ENCODE data around the gene SCAF1. TPM values are rescaled to one million over a fixed set of nuclear protein-coding genes. Genes with fewer than 3 reads are reported as not detected.

The SCAF1 gene, protein sequence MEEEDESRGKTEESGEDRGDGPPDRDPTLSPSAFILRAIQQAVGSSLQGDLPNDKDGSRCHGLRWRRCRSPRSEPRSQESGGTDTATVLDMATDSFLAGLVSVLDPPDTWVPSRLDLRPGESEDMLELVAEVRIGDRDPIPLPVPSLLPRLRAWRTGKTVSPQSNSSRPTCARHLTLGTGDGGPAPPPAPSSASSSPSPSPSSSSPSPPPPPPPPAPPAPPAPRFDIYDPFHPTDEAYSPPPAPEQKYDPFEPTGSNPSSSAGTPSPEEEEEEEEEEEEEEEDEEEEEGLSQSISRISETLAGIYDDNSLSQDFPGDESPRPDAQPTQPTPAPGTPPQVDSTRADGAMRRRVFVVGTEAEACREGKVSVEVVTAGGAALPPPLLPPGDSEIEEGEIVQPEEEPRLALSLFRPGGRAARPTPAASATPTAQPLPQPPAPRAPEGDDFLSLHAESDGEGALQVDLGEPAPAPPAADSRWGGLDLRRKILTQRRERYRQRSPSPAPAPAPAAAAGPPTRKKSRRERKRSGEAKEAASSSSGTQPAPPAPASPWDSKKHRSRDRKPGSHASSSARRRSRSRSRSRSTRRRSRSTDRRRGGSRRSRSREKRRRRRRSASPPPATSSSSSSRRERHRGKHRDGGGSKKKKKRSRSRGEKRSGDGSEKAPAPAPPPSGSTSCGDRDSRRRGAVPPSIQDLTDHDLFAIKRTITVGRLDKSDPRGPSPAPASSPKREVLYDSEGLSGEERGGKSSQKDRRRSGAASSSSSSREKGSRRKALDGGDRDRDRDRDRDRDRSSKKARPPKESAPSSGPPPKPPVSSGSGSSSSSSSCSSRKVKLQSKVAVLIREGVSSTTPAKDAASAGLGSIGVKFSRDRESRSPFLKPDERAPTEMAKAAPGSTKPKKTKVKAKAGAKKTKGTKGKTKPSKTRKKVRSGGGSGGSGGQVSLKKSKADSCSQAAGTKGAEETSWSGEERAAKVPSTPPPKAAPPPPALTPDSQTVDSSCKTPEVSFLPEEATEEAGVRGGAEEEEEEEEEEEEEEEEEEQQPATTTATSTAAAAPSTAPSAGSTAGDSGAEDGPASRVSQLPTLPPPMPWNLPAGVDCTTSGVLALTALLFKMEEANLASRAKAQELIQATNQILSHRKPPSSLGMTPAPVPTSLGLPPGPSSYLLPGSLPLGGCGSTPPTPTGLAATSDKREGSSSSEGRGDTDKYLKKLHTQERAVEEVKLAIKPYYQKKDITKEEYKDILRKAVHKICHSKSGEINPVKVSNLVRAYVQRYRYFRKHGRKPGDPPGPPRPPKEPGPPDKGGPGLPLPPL
- total RNA-seq (2016; rRNA removed; fragmentation: Illumina TruSeq; extraction: Trizol) (4.8 and 6.1 TPM in 2 replicates), polyA plus RNA-seq (2011; rRNA removed) (3.3 and 4.3 TPM in 2 replicates), polyA minus RNA-seq (2011; rRNA and poly(A)+ RNA removed; ENCODE audit: low replicate concordance) (5.4 and 5.7 TPM in 2 replicates), Bru-seq, nascent RNA (percentile 65 among the genes with signal in this experiment), BruChase-seq, experiment 1, labeled RNA remaining after a 6-hour chase (percentile 77 among the genes with signal in this experiment), BruChase-seq, experiment 2, labeled RNA remaining after a 2-hour chase (percentile 71 among the genes with signal in this experiment)
- total RNA-seq (2016; cell fraction: cytosol; rRNA removed; fragmentation: Illumina TruSeq; extraction: Trizol; ENCODE audit: low read depth) = 1.3 and 1.4 TPM in 2 replicates
- total RNA-seq (2016; cell fraction: insoluble cytoplasmic fraction; rRNA removed; fragmentation: Illumina TruSeq; extraction: Trizol) = 3.2 and 6.2 TPM in 2 replicates
- total RNA-seq (2016; cell fraction: membrane; rRNA removed; fragmentation: Illumina TruSeq; extraction: Trizol) = 4.5 and 5.4 TPM in 2 replicates
- 6.5 and 7.3 TPM in 2 replicates for total RNA-seq (2016; cell fraction: nucleus; rRNA removed; fragmentation: Illumina TruSeq; extraction: Trizol)
- polyA plus RNA-seq (2011; cell fraction: cytosol; rRNA removed) = 3.1 and 4.0 TPM in 2 replicates
- polyA plus RNA-seq (2011; cell fraction: nucleus; rRNA removed) = 21.0 and 25.5 TPM in 2 replicates
- 17.0 and 18.6 TPM in 2 replicates for polyA plus RNA-seq (2012)
- polyA plus RNA-seq (2016; cell fraction: cytosol; fragmentation: Illumina TruSeq; extraction: Trizol; ENCODE audit: low read depth) = 1.1 and 1.4 TPM in 2 replicates
- 8.3 and 13.4 TPM in 2 replicates for polyA plus RNA-seq (2016; cell fraction: insoluble cytoplasmic fraction; fragmentation: Illumina TruSeq; extraction: Trizol; ENCODE audit: low read depth)
- 2.8 and 3.0 TPM in 2 replicates for polyA plus RNA-seq (2016; cell fraction: membrane; fragmentation: Illumina TruSeq; extraction: Trizol; ENCODE audit: low read depth)
- polyA plus RNA-seq (2016; cell fraction: nucleus; fragmentation: Illumina TruSeq; extraction: Trizol; ENCODE audit: insufficient read depth, low read depth) = 21.4 and 23.8 TPM in 2 replicates
- polyA minus RNA-seq (2011; cell fraction: cytosol; rRNA and poly(A)+ RNA removed) = 3.1 and 4.5 TPM in 2 replicates
- 3.6 and 5.2 TPM in 2 replicates for polyA minus RNA-seq (2011; cell fraction: nucleus; rRNA and poly(A)+ RNA removed)
- long read RNA-seq, experiment 1, partial matches to known transcripts = 3 of 3 reads
- long read RNA-seq, experiment 1, other reads (novel, unspliced or antisense) = 0 of 3 reads
- long read RNA-seq, experiment 2, full-length matches to known transcripts = 2 of 97 reads
- long read RNA-seq, experiment 2, partial matches to known transcripts = 70 of 97 reads
- long read RNA-seq, experiment 2, other reads (novel, unspliced or antisense) = 25 of 97 reads

GRCh38 chr19:49641688-49642491, at the start of gene SCAF1:
TSS of gene SCAF1 (plus strand) at chr19:49642209. CDS start at chr19:49645027, 2,818 bp downstream.
- Histone ChIP-seq H3K79me2 (ENCODE audit: insufficient read depth, low read length) (peaks cover 31% of the 10 kb centered on the region), H3K9ac (ENCODE audit: insufficient read depth, low read depth, low read length) (peak within 1 kb of the TSS; percentile 99), H3K4me3 (replicated peaks in 1 of 3; ENCODE audit: insufficient read depth in 1 of 3, low read depth in 2 of 3, low read length in 3 of 3) (peak within 1 kb of the TSS; percentile 85 to 99 (median 91)), H4K20me1 (ENCODE audit: insufficient read depth, low read length) (no peaks in the 10 kb centered on the region), H3K9me3 (ENCODE audit: low read length) (no peaks in the 10 kb centered on the region), H3K4me2 (ENCODE audit: low read depth, low read length) (peak within 1 kb of the TSS; percentile 90), H3K27ac (ENCODE audit: extremely low read length, insufficient read depth, low read length) (peak within 1 kb of the TSS; percentile 98), H3K36me3 (replicated peaks in 1 of 2; ENCODE audit: control insufficient read depth in 1 of 2, insufficient read depth in 2 of 2, low read length in 2 of 2) (peaks cover 4 to 7% of the 10 kb centered on the region in 2 experiments; a peak in 2 of 5 replicates), H2AFZ (ENCODE audit: low read length) (no peak within 1 kb of the TSS), H3K27me3 (ENCODE audit: control insufficient read depth in 1 of 2, insufficient read depth in 2 of 2, low read length in 2 of 2) (no peaks in the 10 kb centered on the region; a peak in 1 of 5 replicates), H3K4me1 (ENCODE audit: insufficient read depth, low read length) (peaks cover 48% of the 10 kb centered on the region)
- intact Hi-C loops (cut with micrococcal nuclease; ENCODE audit: unreplicated experiment) (loop anchor here (2.0 to 5.0 kb wide), 2 partner anchors 23 to 35 kb away; partner anchors contain the start of genes BCL2L12, IRF3 and PRMT1), in situ Hi-C loops (cut with HindIII; ENCODE audit: extremely low pct_ligation_motif_present, low pct_unique_long_range_greater_than_20kb) (no loop called here)
- WGBS (ENCODE audit: low lambda C conversion rate) = 0% methylated on average over 8 of the region's 87 CpGs
- peak; percentile 97 for DNase-seq (ENCODE audit: low spot score)
- ChIA-PET CTCF (ENCODE audit: low intra/inter-chr PET ratio, low total read pairs) (no interaction called here), POLR2A (interaction anchor here (0.6 to 4.6 kb wide), 20 partner anchors 8 to 1023 kb away, joined by 3 to 92 read pairs (median 6); partner anchors contain the start of genes AKT1S1, ALDH16A1, BCL2L12 and IRF3)
- ATAC-seq = peak; percentile 55
- peak; percentile 87 for FAIRE-seq
- no TSS peak for BruUV-seq (replicated peaks)
- TF ChIP-seq NFE2L1 (CRISPR knock-in tag; IDR thresholded peaks at IDR 0.05; ENCODE audit: borderline replicate concordance) (no peak), SOX6 (IDR thresholded peaks at IDR 0.05) (no peak), SOX6 (CRISPR knock-in tag; IDR thresholded peaks at IDR 0.05) (peak; percentile 69; the same call in 1 of the 2 replicates), DZIP1 (CRISPR knock-in tag; IDR thresholded peaks at IDR 0.05) (no peak), ZNF776 (CRISPR knock-in tag; IDR thresholded peaks at IDR 0.05) (no peak; the same call in 1 of the 2 replicates), GLI4 (CRISPR knock-in tag; IDR thresholded peaks at IDR 0.05; ENCODE audit: borderline replicate concordance) (0 out of 2 replicates have a peak, but pooled peaks have one; percentile 21), TBL1XR1 (IDR thresholded peaks at IDR 0.05; ENCODE audit: borderline replicate concordance, low read length, partially characterized antibody) (peak; percentile 62), ZNF816 (CRISPR knock-in tag; IDR thresholded peaks at IDR 0.05; ENCODE audit: borderline replicate concordance) (0 out of 2 replicates have a peak, but pooled peaks have one; percentile 63), ZFP41 (CRISPR knock-in tag; IDR thresholded peaks at IDR 0.05; ENCODE audit: borderline replicate concordance) (no peak)

Data from HepG2 (cell line).